HK-2 (cell line): ENCODE measurements around the gene DPCD.
"Not testable (repeated sequence)": the region's sequence is repeated elsewhere in the genome, so short reads cannot be mapped to it uniquely, and the experiment has no call there.

Experiments
- DNase-seq: peaks from one replicate; pipeline ENCODE4 v3.0.0-alpha.2; 2018; ENCODE audit not compliant: unreplicated experiment

The DPCD gene

GRCh38 chr10:101619983-101620382 lies 31.9 kb downstream of the DPCD start:
- DNase-seq: no peak

- no peak for DNase-seq
Observed at GRCh38 chr10:101623528-101623927, 35.4 kb downstream of the DPCD start.

- no peak for DNase-seq
Observed at GRCh38 chr10:101624526-101625102, 36.5 kb downstream of the DPCD start.

GRCh38 chr10:101625821-101626412 lies 37.8 kb downstream of the DPCD start:
- no peak for DNase-seq

- no peak for DNase-seq
Observed at GRCh38 chr10:101629837-101630632, 41.9 kb downstream of the DPCD start.

- no peak for DNase-seq
Observed at GRCh38 chr10:101630633-101630920, 42.5 kb downstream of the DPCD start.

- no peak for DNase-seq
Observed at GRCh38 chr10:101631821-101632475, 43.8 kb downstream of the DPCD start.

GRCh38 chr10:101633510-101633909 lies 45.4 kb downstream of the DPCD start:
- DNase-seq: not testable (repeated sequence)

GRCh38 chr10:101639141-101639900 lies 51.2 kb downstream of the DPCD start:
- no peak for DNase-seq

GRCh38 chr10:101643546-101643945 lies 55.4 kb downstream of the DPCD start:
- no peak for DNase-seq

- DNase-seq: no peak
Observed at GRCh38 chr10:101644002-101644401, 55.9 kb downstream of the DPCD start.

- DNase-seq: no peak
Observed at GRCh38 chr10:101645659-101646058, 57.5 kb downstream of the DPCD start.

GRCh38 chr10:101646364-101646763 lies 58.2 kb downstream of the DPCD start:
- DNase-seq: no peak

GRCh38 chr10:101647255-101647654 lies 59.1 kb downstream of the DPCD start:
- no peak for DNase-seq

GRCh38 chr10:101649525-101650085 lies 61.5 kb downstream of the DPCD start:
- DNase-seq: no peak

- DNase-seq: no peak
Observed at GRCh38 chr10:101650863-101651262, 62.7 kb downstream of the DPCD start.

GRCh38 chr10:101651336-101651735 lies 63.2 kb downstream of the DPCD start:
- no peak for DNase-seq

GRCh38 chr10:101653536-101653935 lies 65.4 kb downstream of the DPCD start:
- no peak for DNase-seq

- DNase-seq: no peak
Observed at GRCh38 chr10:101655570-101655969, 67.4 kb downstream of the DPCD start.

GRCh38 chr10:101656890-101657289 lies 68.8 kb downstream of the DPCD start:
- DNase-seq: no peak

GRCh38 chr10:101658975-101659374 lies 70.9 kb downstream of the DPCD start:
- no peak for DNase-seq
